ENCODE data around the gene UBE2Q2.

UBE2Q2 gene

GRCh38 chr15:75943246-75943645 is 100.0 kb downstream of the UBE2Q2 start:
- TF ChIP-seq POLR2AphosphoS5 (IDR thresholded peaks at IDR 0.05; ENCODE audit: low read depth, low read length) (no peak), FOXP2 (optimal IDR thresholded peaks at IDR 0.05; ENCODE audit: borderline replicate concordance, extremely low read depth, extremely low read length, insufficient read depth) (no peak), SIN3A (IDR thresholded peaks at IDR 0.05; ENCODE audit: borderline replicate concordance, insufficient read depth, low read length) (no peak), REST (IDR thresholded peaks at IDR 0.05; ENCODE audit: insufficient read depth in 1 of 2, low read depth in 2 of 2, low read length in 2 of 2) (no peak), TAF1 (IDR thresholded peaks at IDR 0.05; ENCODE audit: borderline replicate concordance, insufficient read depth, low read length) (no peak)

- no peak for TF ChIP-seq REST (IDR thresholded peaks at IDR 0.05; ENCODE audit: insufficient read depth in 1 of 2, low read depth in 2 of 2, low read length in 2 of 2)
- no peak for TF ChIP-seq FOXP2 (optimal IDR thresholded peaks at IDR 0.05; ENCODE audit: borderline replicate concordance, extremely low read depth, extremely low read length, insufficient read depth)
- no peak for TF ChIP-seq SIN3A (IDR thresholded peaks at IDR 0.05; ENCODE audit: borderline replicate concordance, insufficient read depth, low read length)
- TF ChIP-seq TAF1 (IDR thresholded peaks at IDR 0.05; ENCODE audit: borderline replicate concordance, insufficient read depth, low read length) = no peak
- TF ChIP-seq POLR2AphosphoS5 (IDR thresholded peaks at IDR 0.05; ENCODE audit: low read depth, low read length) = no peak
Observed at GRCh38 chr15:75943713-75944215, 100.5 kb downstream of the UBE2Q2 start.

GRCh38 chr15:75945953-75946352 is 102.7 kb downstream of the UBE2Q2 start:
- no peak for TF ChIP-seq POLR2AphosphoS5 (IDR thresholded peaks at IDR 0.05; ENCODE audit: low read depth, low read length)
- no peak for TF ChIP-seq FOXP2 (optimal IDR thresholded peaks at IDR 0.05; ENCODE audit: borderline replicate concordance, extremely low read depth, extremely low read length, insufficient read depth)
- no peak for TF ChIP-seq REST (IDR thresholded peaks at IDR 0.05; ENCODE audit: insufficient read depth in 1 of 2, low read depth in 2 of 2, low read length in 2 of 2)
- TF ChIP-seq SIN3A (IDR thresholded peaks at IDR 0.05; ENCODE audit: borderline replicate concordance, insufficient read depth, low read length) = no peak
- no peak for TF ChIP-seq TAF1 (IDR thresholded peaks at IDR 0.05; ENCODE audit: borderline replicate concordance, insufficient read depth, low read length)

GRCh38 chr15:75947092-75947491 is 103.8 kb downstream of the UBE2Q2 start:
- TF ChIP-seq FOXP2 (optimal IDR thresholded peaks at IDR 0.05; ENCODE audit: borderline replicate concordance, extremely low read depth, extremely low read length, insufficient read depth) = no peak
- TF ChIP-seq POLR2AphosphoS5 (IDR thresholded peaks at IDR 0.05; ENCODE audit: low read depth, low read length) = no peak
- TF ChIP-seq SIN3A (IDR thresholded peaks at IDR 0.05; ENCODE audit: borderline replicate concordance, insufficient read depth, low read length) = no peak
- TF ChIP-seq REST (IDR thresholded peaks at IDR 0.05; ENCODE audit: insufficient read depth in 1 of 2, low read depth in 2 of 2, low read length in 2 of 2) = no peak
- TF ChIP-seq TAF1 (IDR thresholded peaks at IDR 0.05; ENCODE audit: borderline replicate concordance, insufficient read depth, low read length) = no peak
